Muscle of leg (tissue), 11 donors: ENCODE measurements around the gene PPP2R1B. TPM values are rescaled to one million over a fixed set of nuclear protein-coding genes. Genes with fewer than 3 reads are reported as not detected.

Experiments
- DNase-seq: peaks from one replicate; pipeline ENCODE4 v3.0.0; 2013
- H3K27ac ChIP-seq: one replicate; pipeline ENCODE4 v1.5.1; 2013; ENCODE audit warnings: mild to moderate bottlenecking, low read length, control low read depth
- H3K27me3 ChIP-seq: one replicate; pipeline ENCODE4 v1.6.1; 2013; ENCODE audit warnings: low read length; ENCODE audit not compliant: control insufficient read depth, insufficient read depth
- H3K36me3 ChIP-seq: one replicate; pipeline ENCODE4 v1.6.1; 2013; ENCODE audit warnings: low read length; ENCODE audit not compliant: control insufficient read depth, insufficient read depth
- H3K4me1 ChIP-seq: one replicate; pipeline ENCODE4 v1.6.1; 2013; ENCODE audit warnings: low read length; ENCODE audit not compliant: control insufficient read depth, insufficient read depth
- H3K4me3 ChIP-seq: one replicate; pipeline ENCODE4 v1.5.1; 2013; ENCODE audit warnings: low read length, control low read depth
- H3K9me3 ChIP-seq: replicated peaks from 2 replicates; pipeline ENCODE4 v1.6.1; 2013; ENCODE audit warnings: low read depth, low read length; ENCODE audit not compliant: control insufficient read depth
- WGBS: methylation state at CpG from one replicate; pipeline ENCODE4 v1.1.5; 2013; ENCODE audit warnings: missing lambda C conversion rate; ENCODE audit not compliant: insufficient coverage; 5-methylcytosine and 5-hydroxymethylcytosine counted together
- polyA plus RNA-seq, 8 donors: library from polyadenylated mRNA; unstranded; fragments of 120-200 nt; gene quantifications; one replicate each; pipeline versions ENCODE4 v1.2.1 to v1.2.3, GENCODE V29; 2013; ENCODE audit warnings: inconsistent platforms in 1 of 8, low replicate concordance in 1 of 8; ENCODE audit not compliant: insufficient read length in 8 of 8, insufficient read depth in 1 of 8
- total RNA-seq: library from RNA; stranded (reverse); fragments of 120-200 nt; gene quantifications from one replicate; pipeline ENCODE4 v1.2.4, GENCODE V29; 2013

The PPP2R1B gene
- total and polyA plus RNA-seq, 9 donors: 8.7 to 15.3 (median 10.6) TPM

DNA sequence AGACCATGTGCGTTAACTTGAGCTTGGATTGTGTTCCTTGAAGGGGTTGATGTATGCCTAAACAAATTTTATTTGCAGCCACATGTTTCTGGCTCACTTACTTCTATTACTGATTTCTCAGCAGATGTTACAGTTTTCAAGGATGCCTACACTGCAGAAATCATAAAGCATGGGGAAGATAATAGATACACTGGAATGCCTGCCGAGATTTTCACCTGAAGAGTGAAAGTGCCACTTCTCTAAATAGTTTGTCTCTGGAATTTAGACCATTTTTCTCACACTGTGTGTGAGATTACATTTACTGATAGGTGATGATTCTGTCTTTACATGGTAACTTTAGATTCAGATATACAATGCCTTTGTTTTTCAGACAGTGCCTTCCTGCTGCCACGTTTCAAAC, 82.4 kb downstream of the PPP2R1B start:
- Histone ChIP-seq H3K36me3 (peaks cover 8% of the 10 kb centered on the region), H3K4me3 (no peak overlapping the region), H3K4me1 (no peaks in the 10 kb centered on the region), H3K27ac (no peak overlapping the region), H3K9me3 (no peaks in the 10 kb centered on the region), H3K27me3 (no peaks in the 10 kb centered on the region)
- DNase-seq: no peak
- no CpG with 5 or more reads among the region's 3 CpGs for WGBS

DNA sequence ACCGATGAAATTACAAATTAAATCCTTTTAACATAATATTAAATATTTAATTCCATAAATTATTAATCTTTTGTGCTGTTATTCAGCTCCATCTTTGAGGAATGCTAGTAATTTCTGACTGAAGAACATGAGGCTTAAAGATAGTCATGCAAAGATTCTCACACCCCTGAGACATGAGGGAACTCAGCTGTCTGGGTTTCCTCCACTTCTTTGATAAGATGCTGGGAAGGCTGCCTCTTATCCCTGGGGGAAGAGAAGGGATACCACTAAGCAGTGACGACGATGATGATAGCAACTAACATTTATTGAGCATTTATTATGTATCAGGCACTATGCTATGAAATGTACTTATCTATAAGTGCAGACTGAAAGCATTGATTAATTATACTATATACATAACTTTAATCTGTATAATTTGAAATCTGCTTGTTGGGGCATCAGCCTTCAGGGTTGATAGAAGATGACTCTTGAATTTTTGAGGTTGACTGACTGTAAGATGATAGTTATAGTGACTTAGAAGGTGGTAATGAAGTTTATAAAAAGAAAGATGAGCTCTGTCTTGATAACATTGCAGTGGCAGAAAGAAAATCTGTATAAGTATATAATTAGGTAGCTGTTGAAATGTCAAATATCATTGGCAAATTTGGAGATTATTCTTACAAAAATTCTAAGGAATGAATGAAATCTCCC, 85.6 kb downstream of the PPP2R1B start:
- Histone ChIP-seq H3K9me3 (no peaks in the 10 kb centered on the region), H3K27me3 (no peaks in the 10 kb centered on the region), H3K4me3 (no peak overlapping the region), H3K4me1 (no peaks in the 10 kb centered on the region), H3K27ac (no peak overlapping the region), H3K36me3 (peaks cover 6% of the 10 kb centered on the region)
- no CpG with 5 or more reads among the region's 3 CpGs for WGBS
- no peak for DNase-seq

Other genes starting within 250 kb of the PPP2R1B start
- gene LAYN, start 225.7 kb downstream of the PPP2R1B start, total RNA-seq: 9.8 TPM
- gene LAYN, start 225.7 kb downstream of the PPP2R1B start, polyA plus RNA-seq: 1 to 10 TPM; 3.4 to 9.5 (median 6.4) TPM
- 14.9 TPM for gene SIK2, start 163.9 kb downstream of the PPP2R1B start, total RNA-seq
- gene SIK2, start 163.9 kb downstream of the PPP2R1B start, polyA plus RNA-seq: 10 to 100 TPM; 15.0 to 27.4 (median 24.3) TPM
- 25.7 TPM for gene ALG9, start 105.2 kb upstream of the PPP2R1B start, total RNA-seq
- gene ALG9, start 105.2 kb upstream of the PPP2R1B start, polyA plus RNA-seq: 10 to 100 TPM; 21.2 to 29.7 (median 24.9) TPM
- gene FDXACB1, start 112.8 kb upstream of the PPP2R1B start, total RNA-seq: 2.5 TPM
- 1 to 10 TPM; 1.9 to 3.3 (median 2.4) TPM for gene FDXACB1, start 112.8 kb upstream of the PPP2R1B start, polyA plus RNA-seq
- gene CFAP68, start 113.2 kb upstream of the PPP2R1B start, total RNA-seq: 16.3 TPM
- 10 to 100 TPM; 14.0 to 20.4 (median 17.3) TPM for gene CFAP68, start 113.2 kb upstream of the PPP2R1B start, polyA plus RNA-seq
- 226 TPM for gene CRYAB, start 145.4 kb upstream of the PPP2R1B start, total RNA-seq
- 100 to 1,000 TPM; 512 to 708 (median 632) TPM for gene CRYAB, start 145.4 kb upstream of the PPP2R1B start, polyA plus RNA-seq
- 63.2 TPM for gene HSPB2, start 146.3 kb upstream of the PPP2R1B start, total RNA-seq
- gene HSPB2, start 146.3 kb upstream of the PPP2R1B start, polyA plus RNA-seq: 100 to 1,000 TPM in 1 of 8 donors, 10 to 100 TPM in 7; 61.2 to 101 (median 83.2) TPM
- gene C11orf52, start 152.5 kb upstream of the PPP2R1B start, total RNA-seq: 0.93 TPM
- gene C11orf52, start 152.5 kb upstream of the PPP2R1B start, polyA plus RNA-seq: 1 to 10 TPM; 1.7 to 4.8 (median 2.3) TPM
- 16.0 TPM for gene DIXDC1, start 171.0 kb upstream of the PPP2R1B start, total RNA-seq
- gene DIXDC1, start 171.0 kb upstream of the PPP2R1B start, polyA plus RNA-seq: 10 to 100 TPM; 13.1 to 23.6 (median 15.7) TPM